CD4-positive, alpha-beta T cell treated with Interleukin-17A for 1 hour (primary cell): ENCODE results near the gene KRT36.

Experiments used
- DNase-seq: peaks from one replicate; pipeline ENCODE4 v3.0.0-alpha.2; 2020

KRT36 gene

GRCh38 chr17:41489531-41489930 is at the start of gene KRT36:
Gene KRT36, minus strand, starts transcription at chr17:41489910. Its CDS starts 46 bp downstream, at chr17:41489864.
- DNase-seq, result no peak

GRCh38 chr17:41539071-41539492 is 49.4 kb upstream of the KRT36 start:
- DNase-seq, result no peak

- DNase-seq, result no peak
Observed at GRCh38 chr17:41538565-41538991, 48.9 kb upstream of the KRT36 start.

- DNase-seq, result no peak
Observed at GRCh38 chr17:41537990-41538389, 48.3 kb upstream of the KRT36 start.

- DNase-seq, result no peak
Observed at GRCh38 chr17:41537614-41537954, 47.9 kb upstream of the KRT36 start.

- DNase-seq, result no peak
Observed at GRCh38 chr17:41536741-41537613, 47.3 kb upstream of the KRT36 start.

GRCh38 chr17:41535764-41536481 is 46.2 kb upstream of the KRT36 start:
- no peak for DNase-seq

GRCh38 chr17:41534899-41535546 is 45.3 kb upstream of the KRT36 start:
- DNase-seq, result no peak

- no peak for DNase-seq
Observed at GRCh38 chr17:41533613-41534012, 43.9 kb upstream of the KRT36 start.

- no peak for DNase-seq
Observed at GRCh38 chr17:41532947-41533570, 43.3 kb upstream of the KRT36 start.

- no peak for DNase-seq
Observed at GRCh38 chr17:41531993-41532392, 42.3 kb upstream of the KRT36 start.

GRCh38 chr17:41530062-41531048 is 40.6 kb upstream of the KRT36 start:
- no peak for DNase-seq

- no peak for DNase-seq
Observed at GRCh38 chr17:41529491-41529915, 39.8 kb upstream of the KRT36 start.

GRCh38 chr17:41528959-41529353 is 39.2 kb upstream of the KRT36 start:
- no peak for DNase-seq

GRCh38 chr17:41527063-41528023 is 37.6 kb upstream of the KRT36 start:
- DNase-seq, result no peak

GRCh38 chr17:41524261-41524660 is 34.6 kb upstream of the KRT36 start:
- no peak for DNase-seq

GRCh38 chr17:41523787-41524186 is 34.1 kb upstream of the KRT36 start:
- DNase-seq, result no peak

GRCh38 chr17:41523225-41523593 is 33.5 kb upstream of the KRT36 start:
- no peak for DNase-seq

- no peak for DNase-seq
Observed at GRCh38 chr17:41522301-41523224, 32.9 kb upstream of the KRT36 start.
